ENCODE results near the gene MYPN.

GRCh38 chr10:68103901-68104300, 5.4 kb upstream of the MYPN start:
- TF ChIP-seq CTCF (IDR thresholded peaks at IDR 0.05) = no peak
- TF ChIP-seq POLR2A (IDR thresholded peaks at IDR 0.05) = no peak

Data from body of pancreas (tissue), 4 donors.